Transverse colon (tissue), 4 donors: ENCODE data around the gene SMIM22. TPM values are rescaled to one million over a fixed set of nuclear protein-coding genes. Genes with fewer than 3 reads are reported as not detected.

Source experiments
- DNase-seq: peaks from one replicate; pipeline ENCODE4 v3.0.0-alpha.2; 2019
- H3K27ac ChIP-seq, 4 donors: fragments of 200-600 bp; sonication (generic); 2 replicates each; pipeline ENCODE4 v1.5.1; 2016 to 2018; ENCODE audit warnings: inconsistent platforms in 4 of 4
- H3K27me3 ChIP-seq: fragments of 200-600 bp; sonication (generic); 2 replicates; pipeline ENCODE4 v1.5.1; 2017; ENCODE audit warnings: inconsistent platforms
- H3K36me3 ChIP-seq, 4 donors: fragments of 200-600 bp; sonication (generic); 2 replicates each; pipeline ENCODE4 v1.5.1; 2017 to 2019; ENCODE audit warnings: inconsistent platforms in 4 of 4
- H3K4me1 ChIP-seq, 4 donors: fragments of 200-600 bp; sonication (generic); 2 replicates each; pipeline ENCODE4 v1.5.1; 2017 to 2020; ENCODE audit warnings: inconsistent platforms in 4 of 4
- H3K4me3 ChIP-seq, 4 donors: fragments of 200-600 bp; sonication (generic); 1 replicate in 1 of 4; 2 replicates in 3 of 4; pipeline versions ENCODE4 v1.5.1 to v1.6.1; 2017 to 2019; ENCODE audit warnings: inconsistent platforms in 4 of 4
- H3K9me3 ChIP-seq, 2 donors: fragments of 200-600 bp; sonication (generic); 2 replicates each; pipeline ENCODE4 v1.5.1; 2017 to 2019; ENCODE audit warnings: inconsistent platforms in 2 of 2
- EP300 ChIP-seq: sonication (generic); formaldehyde crosslinking; IDR thresholded peaks from one replicate; pipeline ENCODE4 v1.6.1; 2017; ENCODE audit warnings: antibody characterized with exemption, low read depth
- POLR2A ChIP-seq: fragments of 450-650 bp; IDR thresholded peaks from one replicate; pipeline ENCODE4 v1.6.1; 2016; ENCODE audit warnings: antibody characterized with exemption, mild to moderate bottlenecking, moderate library complexity
- POLR2AphosphoS5 ChIP-seq, 3 donors: sonication (generic); formaldehyde crosslinking; IDR thresholded peaks; one replicate each; pipeline ENCODE4 v1.6.1; 2016; ENCODE audit warnings: antibody characterized with exemption in 3 of 3
- WGBS, 2 donors: methylation state at CpG; one replicate each; pipeline ENCODE4 v1.1.5; 2018; ENCODE audit warnings: low coverage in 1 of 2; 5-methylcytosine and 5-hydroxymethylcytosine counted together
- in situ Hi-C, 4 donors: fragments of 200-750 bp; cut with MboI; loops; one replicate each; pipeline versions ENCODE4 v1.15.0 to v1.15.1; 2017; ENCODE audit warnings: low sequenced_read_pairs in 3 of 4, low pct_ligation_motif_present in 1 of 4, low pct_unique_long_range_greater_than_20kb in 1 of 4
- intact Hi-C: fragments of 100-400 bp; cut with DNase I; formaldehyde crosslinking; loops from one replicate; pipeline ENCODE4 v1.15.1; 2023; ENCODE audit warnings: low total_unique reads
- total RNA-seq, 4 donors: library from RNA; depleted of rRNA; stranded (reverse); fragments of >200 nt; gene quantifications; one replicate each; pipeline ENCODE4 v1.1.0, GENCODE V29; 2016
- TF ChIP-seq, protein P1 (sequence below), 5 experiments: fragments of 200-600 bp in 3 of 5; fragments of 450-650 bp in 2 of 5; sonication (generic) in 3 of 5; IDR thresholded peaks; 1 replicate in 2 of 5; 2 replicates in 3 of 5; pipeline ENCODE4 v1.5.1; 2016 to 2017; ENCODE audit warnings: antibody characterized with exemption in 5 of 5, inconsistent platforms in 3 of 5, mild to moderate bottlenecking in 2 of 5, moderate library complexity in 1 of 5

Gene SMIM22
- total RNA-seq, 4 donors from 2014 or later = 88.0 to 450 (median 252) TPM

- peaks cover 0 to 14% (median 5%) of the 10 kb centered on the region in 4 donors for H3K36me3 ChIP-seq
- no peaks in the 10 kb centered on the region for H3K9me3 ChIP-seq
- no peaks in the 10 kb centered on the region for H3K27me3 ChIP-seq
- intact Hi-C loops (loop anchor here (5.0 kb wide), 1 partner anchor 293 kb away; no protein-coding TSS in a partner anchor), in situ Hi-C loops (no loop called here)
- no peak overlapping the region for H3K4me3 ChIP-seq
- WGBS, 2 donors = 87 to 89% methylated on average over 7 to 13 of the region's 16 CpGs
- no peak overlapping the region for H3K27ac ChIP-seq
- DNase-seq = no peak
- TF ChIP-seq EP300 = no peak
- no peak for TF ChIP-seq POLR2AphosphoS5 (IDR thresholded peaks at IDR 0.05)
- TF ChIP-seq POLR2A = no peak
- TF ChIP-seq, protein P1, sequence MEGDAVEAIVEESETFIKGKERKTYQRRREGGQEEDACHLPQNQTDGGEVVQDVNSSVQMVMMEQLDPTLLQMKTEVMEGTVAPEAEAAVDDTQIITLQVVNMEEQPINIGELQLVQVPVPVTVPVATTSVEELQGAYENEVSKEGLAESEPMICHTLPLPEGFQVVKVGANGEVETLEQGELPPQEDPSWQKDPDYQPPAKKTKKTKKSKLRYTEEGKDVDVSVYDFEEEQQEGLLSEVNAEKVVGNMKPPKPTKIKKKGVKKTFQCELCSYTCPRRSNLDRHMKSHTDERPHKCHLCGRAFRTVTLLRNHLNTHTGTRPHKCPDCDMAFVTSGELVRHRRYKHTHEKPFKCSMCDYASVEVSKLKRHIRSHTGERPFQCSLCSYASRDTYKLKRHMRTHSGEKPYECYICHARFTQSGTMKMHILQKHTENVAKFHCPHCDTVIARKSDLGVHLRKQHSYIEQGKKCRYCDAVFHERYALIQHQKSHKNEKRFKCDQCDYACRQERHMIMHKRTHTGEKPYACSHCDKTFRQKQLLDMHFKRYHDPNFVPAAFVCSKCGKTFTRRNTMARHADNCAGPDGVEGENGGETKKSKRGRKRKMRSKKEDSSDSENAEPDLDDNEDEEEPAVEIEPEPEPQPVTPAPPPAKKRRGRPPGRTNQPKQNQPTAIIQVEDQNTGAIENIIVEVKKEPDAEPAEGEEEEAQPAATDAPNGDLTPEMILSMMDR (IDR thresholded peaks at IDR 0.05) = no peak
- peaks cover 0 to 10% (median 4%) of the 10 kb centered on the region in 4 donors for H3K4me1 ChIP-seq
These were observed 46.3 kb upstream of the SMIM22 start for GRCh38 chr16:4748682-4749411.

GRCh38 chr16:4749700-4750257 lies 45.4 kb upstream of the SMIM22 start:
- intact Hi-C loops (loop anchor here (5.0 kb wide), 1 partner anchor 293 kb away; no protein-coding TSS in a partner anchor), in situ Hi-C loops (no loop called here)
- Histone ChIP-seq H3K4me1 (peaks cover 0 to 10% (median 4%) of the 10 kb centered on the region in 4 donors), H3K9me3 (no peaks in the 10 kb centered on the region), H3K27ac (no peak overlapping the region), H3K4me3 (no peak overlapping the region), H3K27me3 (no peaks in the 10 kb centered on the region), H3K36me3 (peaks cover 0 to 14% (median 6%) of the 10 kb centered on the region in 4 donors)
- 89 to 90% methylated on average over 2 to 9 of the region's 10 CpGs for WGBS, 2 donors
- no peak for DNase-seq
- TF ChIP-seq POLR2AphosphoS5 (IDR thresholded peaks at IDR 0.05) = no peak
- TF ChIP-seq POLR2A = no peak
- TF ChIP-seq EP300 = no peak
- TF ChIP-seq, protein P1 (IDR thresholded peaks at IDR 0.05) = no peak

- intact Hi-C loops = no loop called here
- DNase-seq = no peak
These were observed 44.3 kb upstream of the SMIM22 start for GRCh38 chr16:4750896-4751295.

More at GRCh38 chr16:4750896-4751295, 44.3 kb upstream of the SMIM22 start:
- Histone ChIP-seq H3K4me3 (no peak overlapping the region), H3K9me3 (no peaks in the 10 kb centered on the region), H3K27me3 (no peaks in the 10 kb centered on the region), H3K4me1 (peaks cover 0 to 10% (median 4%) of the 10 kb centered on the region in 4 donors), H3K36me3 (peaks cover 0 to 24% (median 10%) of the 10 kb centered on the region in 4 donors), H3K27ac (no peak overlapping the region)
- TF ChIP-seq, protein P1 (IDR thresholded peaks at IDR 0.05) = no peak
- TF ChIP-seq POLR2AphosphoS5 (IDR thresholded peaks at IDR 0.05) = no peak
- no peak for TF ChIP-seq EP300
- TF ChIP-seq POLR2A = no peak
- WGBS, 2 donors = 73 to 85% methylated on average over 3 to 8 of the region's 8 CpGs
- in situ Hi-C loops = no loop called here
